Stimulated activated CD4-positive, alpha-beta T cell treated with anti-CD3 and anti-CD28 coated beads, Interleukin-2, amount 100 ng/mL, for 48 hours (primary cell): Measurements from ENCODE around the gene SLC11A1.

ENCODE experiments used
- DNase-seq, 2 donors: peaks; one replicate each; pipeline ENCODE4 v3.0.0-alpha.2; 2020

Gene SLC11A1

GRCh38 chr2:218437969-218438368 is 55.9 kb downstream of the SLC11A1 start:
- no peak for DNase-seq

DNA sequence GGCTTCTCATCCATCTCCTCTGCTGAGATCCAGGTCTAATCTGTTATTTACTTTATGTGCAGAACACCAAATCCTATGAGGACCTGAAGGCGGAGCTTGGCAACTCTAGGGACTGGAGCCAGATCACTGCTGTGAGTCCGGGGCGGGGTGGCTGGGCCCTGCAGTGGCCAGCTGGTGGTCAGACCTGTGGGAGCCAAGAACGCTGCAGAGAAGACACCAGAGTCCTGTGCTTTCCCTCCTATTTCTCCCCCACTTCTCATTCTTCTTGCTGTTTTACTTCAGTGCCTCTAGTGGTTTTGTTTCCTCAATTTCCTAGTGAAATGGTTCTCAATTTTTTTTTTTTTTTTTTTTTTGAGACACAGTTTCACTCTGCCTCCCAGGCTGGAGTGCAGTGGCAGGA is 56.5 kb downstream of the SLC11A1 start:
- DNase-seq = no peak

DNA sequence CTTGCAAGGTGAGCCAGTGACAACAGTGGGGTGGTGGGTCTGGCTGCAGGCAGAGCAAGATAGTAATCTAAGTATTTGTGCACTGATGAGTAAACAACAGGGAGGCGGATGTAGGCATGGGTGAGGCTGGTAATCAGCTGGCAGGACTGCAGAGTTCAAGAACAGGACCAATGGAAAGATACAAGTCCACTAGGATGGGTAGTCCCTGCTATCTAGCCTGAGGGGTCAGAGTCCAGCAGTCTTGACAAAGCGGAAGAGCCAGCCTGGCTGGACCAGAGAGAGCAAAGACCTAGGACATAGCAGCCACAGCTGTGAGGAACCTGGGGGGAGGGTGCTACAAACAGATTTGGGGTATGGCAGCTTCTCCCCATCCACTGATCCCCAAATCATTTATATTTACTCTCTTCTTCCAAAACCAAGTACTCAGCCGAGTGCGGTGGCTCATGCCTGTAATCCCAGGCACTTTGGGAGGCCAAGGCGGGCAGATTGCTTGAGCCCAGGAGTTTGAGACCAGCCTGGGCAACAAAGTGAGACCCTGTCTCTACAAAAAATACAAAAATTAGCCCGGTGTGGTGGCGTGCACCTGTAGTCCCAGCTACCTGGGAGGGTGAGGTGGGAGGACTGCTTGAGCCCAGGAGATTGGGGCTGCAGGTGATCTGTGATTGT is 62.8 kb downstream of the SLC11A1 start:
- DNase-seq = no peak

- no peak for DNase-seq
These were observed 63.5 kb downstream of the SLC11A1 start for GRCh38 chr2:218445602-218446001.
